GM12875 (cell line): ENCODE results near the gene SNRK.

Source experiments
- H3K4me3 ChIP-seq: one replicate; pipeline ENCODE4 v1.5.1; 2011; ENCODE audit warnings: low read depth, low read length, control low read depth
- CTCF ChIP-seq: IDR thresholded peaks from 2 replicates; pipeline ENCODE4 v1.5.1; 2011; ENCODE audit warnings: low read depth, mild to moderate bottlenecking, control low read depth, inconsistent platforms, low read length, moderate library complexity, borderline replicate concordance; ENCODE audit not compliant: insufficient read depth

SNRK gene

GRCh38 chr3:43286115-43286840 is at the start of gene SNRK:
TSS of gene SNRK (plus strand) at chr3:43286540. CDS start at chr3:43303204, 16,664 bp downstream.
- peak; percentile 11; the same call in 1 of the 2 replicates for TF ChIP-seq CTCF
- H3K4me3 ChIP-seq: peak within 1 kb of the TSS; percentile 58

- H3K4me3 ChIP-seq: no peak overlapping the region
- TF ChIP-seq CTCF: no peak
Measured at GRCh38 chr3:43238801-43239200, 47.5 kb upstream of the SNRK start.

GRCh38 chr3:43239755-43240154 is 46.6 kb upstream of the SNRK start:
- TF ChIP-seq CTCF: no peak
- H3K4me3 ChIP-seq: no peak overlapping the region

- no peak overlapping the region for H3K4me3 ChIP-seq
- TF ChIP-seq CTCF: no peak
Measured at GRCh38 chr3:43243590-43244587, 42.5 kb upstream of the SNRK start.

- no peak overlapping the region for H3K4me3 ChIP-seq
- no peak for TF ChIP-seq CTCF
Measured at GRCh38 chr3:43244694-43245093, 41.6 kb upstream of the SNRK start.

- no peak for TF ChIP-seq CTCF
Measured at GRCh38 chr3:43246976-43247375, 39.4 kb upstream of the SNRK start.

More at GRCh38 chr3:43246976-43247375, 39.4 kb upstream of the SNRK start:
- H3K4me3 ChIP-seq: no peak overlapping the region
